ENCODE data around the gene ZC3H11A.

The ZC3H11A gene

GRCh38 chr1:203843435-203843834, 48.0 kb downstream of the ZC3H11A start:
- no peak for TF ChIP-seq CTCF (IDR thresholded peaks at IDR 0.05; ENCODE audit: low read depth, low read length)
- H3K4me3 ChIP-seq (ENCODE audit: low read depth, low read length): no peak overlapping the region
